ENCODE data around the gene NAA16. TPM values are rescaled to one million over a fixed set of nuclear protein-coding genes. Genes with fewer than 3 reads are reported as not detected.

NAA16 gene
- total and polyA plus RNA-seq, 9 of the 15 experiments (the other 6 are each of a cell fraction or from before 2014, with no cell fraction given), result 3.7 to 18.2 (median 12.0) TPM

GRCh38 chr13:41271456-41272285 lies 39.4 kb upstream of the NAA16 start:
- H3K27ac ChIP-seq (ENCODE audit: extremely low read depth, low read depth, low read length), result no peak overlapping the region
- H3K9me1 ChIP-seq (ENCODE audit: control insufficient read depth, insufficient read depth, low read length), result no peaks in the 10 kb centered on the region
- intact Hi-C loops (cut with micrococcal nuclease) (no loop called here), in situ Hi-C loops (cut with MboI) (no loop called here)
- ChIA-PET POLR2A (interaction anchor here (1.0 kb wide), 1 partner anchor 9 kb away, joined by 4 read pairs; no protein-coding TSS in a partner anchor), CTCF (ENCODE audit: low intra/inter-chr PET ratio) (no interaction called here)
- TF ChIP-seq CHAMP1 (IDR thresholded peaks at IDR 0.05) (no peak), POLR2AphosphoS5 (IDR thresholded peaks at IDR 0.05; ENCODE audit: control insufficient read depth, insufficient read depth, low read depth, low read length) (no peak), TAF9B (IDR thresholded peaks at IDR 0.05; ENCODE audit: partially characterized antibody) (no peak), ZNF217 (CRISPR knock-in tag; IDR thresholded peaks at IDR 0.05) (no peak), BHLHE40 (IDR thresholded peaks at IDR 0.05; ENCODE audit: low read length) (no peak), GTF2E2 (tag; IDR thresholded peaks at IDR 0.05) (no peak), SMAD3 (CRISPR knock-in tag; conservative IDR thresholded peaks at IDR 0.05) (no peak), NCOA6 (IDR thresholded peaks at IDR 0.05) (no peak)
- no peak overlapping the region for H3K9ac ChIP-seq (ENCODE audit: insufficient read depth in 1 of 2, low read depth in 2 of 2, low read length in 2 of 2)
- no peak for FAIRE-seq
- no peaks in the 10 kb centered on the region for H3K27me3 ChIP-seq (ENCODE audit: control insufficient read depth in 2 of 2, insufficient read depth in 2 of 2, low read length in 2 of 2)
- no peaks in the 10 kb centered on the region for H3K4me1 ChIP-seq (replicated peaks in 1 of 2; ENCODE audit: control insufficient read depth in 2 of 2, insufficient read depth in 2 of 2, low read length in 2 of 2)
- H3K9me3 ChIP-seq (replicated peaks; ENCODE audit: control insufficient read depth, insufficient read depth, low read depth, low read length), result no peaks in the 10 kb centered on the region
- H3K4me2 ChIP-seq (ENCODE audit: insufficient read depth, low read length), result no peak overlapping the region
- peak overlapping the region; percentile 55 for H2AFZ ChIP-seq (ENCODE audit: low read depth, low read length)
- DNase-seq (ENCODE audit: extremely low read depth in 1 of 4, low spot score in 3 of 4), result no peak
- H3K36me3 ChIP-seq (ENCODE audit: control insufficient read depth, insufficient read depth, low read length), result no peaks in the 10 kb centered on the region
- no peak overlapping the region for H3K4me3 ChIP-seq
- H4K20me1 ChIP-seq (replicated peaks; ENCODE audit: control insufficient read depth, insufficient read depth, low read length), result no peaks in the 10 kb centered on the region
- no TSS peak for BruUV-seq (replicated peaks)
- no peak for ATAC-seq
- 31% methylated on average over 3 of the region's 6 CpGs for WGBS (ENCODE audit: insufficient coverage, low coverage, missing lambda C conversion rate)
- H3K79me2 ChIP-seq (ENCODE audit: control insufficient read depth, insufficient read depth, low read length), result no peaks in the 10 kb centered on the region
